GM13977 (cell line): ENCODE results near the gene IL1R2.

ENCODE experiments used
- DNase-seq: peaks from one replicate; pipeline ENCODE4 v3.0.0; 2012; ENCODE audit warnings: low spot score
- CTCF ChIP-seq: IDR thresholded peaks from 2 replicates; pipeline ENCODE4 v1.5.1; 2012; ENCODE audit warnings: mild to moderate bottlenecking, control low read depth; ENCODE audit not compliant: insufficient read depth; ENCODE audit errors: extremely low read depth, missing control alignments
- in situ Hi-C: fragments of 300-500 bp; cut with MboI; formaldehyde crosslinking; loops from one replicate; pipeline ENCODE4 v1.12.0; 2022; ENCODE audit warnings: low sequenced_read_pairs, low pct_unique_long_range_greater_than_20kb, mixed read lengths, inconsistent platforms; ENCODE audit not compliant: unreplicated experiment

IL1R2 gene

GRCh38 chr2:101993772-101994171 is 2.0 kb downstream of the IL1R2 start:
- DNase-seq: no peak
- in situ Hi-C loops: no loop called here
- no peak for TF ChIP-seq CTCF

GRCh38 chr2:101995019-101995418 is 3.3 kb downstream of the IL1R2 start:
- DNase-seq: no peak
- no peak for TF ChIP-seq CTCF
- in situ Hi-C loops: no loop called here

- in situ Hi-C loops: no loop called here
- no peak for DNase-seq
- TF ChIP-seq CTCF: no peak
These were observed 4.0 kb downstream of the IL1R2 start for GRCh38 chr2:101995804-101996203.

- DNase-seq: no peak
- no peak for TF ChIP-seq CTCF
- in situ Hi-C loops: no loop called here
These were observed 6.8 kb downstream of the IL1R2 start for GRCh38 chr2:101998556-101998895.

- in situ Hi-C loops: no loop called here
- DNase-seq: no peak
- TF ChIP-seq CTCF: no peak
These were observed 7.4 kb downstream of the IL1R2 start for GRCh38 chr2:101998896-101999789.

GRCh38 chr2:102000012-102000411 is 8.3 kb downstream of the IL1R2 start:
- TF ChIP-seq CTCF: no peak
- no peak for DNase-seq
- in situ Hi-C loops: no loop called here
